ENCODE data around the gene MPO.

Gene MPO

DNA sequence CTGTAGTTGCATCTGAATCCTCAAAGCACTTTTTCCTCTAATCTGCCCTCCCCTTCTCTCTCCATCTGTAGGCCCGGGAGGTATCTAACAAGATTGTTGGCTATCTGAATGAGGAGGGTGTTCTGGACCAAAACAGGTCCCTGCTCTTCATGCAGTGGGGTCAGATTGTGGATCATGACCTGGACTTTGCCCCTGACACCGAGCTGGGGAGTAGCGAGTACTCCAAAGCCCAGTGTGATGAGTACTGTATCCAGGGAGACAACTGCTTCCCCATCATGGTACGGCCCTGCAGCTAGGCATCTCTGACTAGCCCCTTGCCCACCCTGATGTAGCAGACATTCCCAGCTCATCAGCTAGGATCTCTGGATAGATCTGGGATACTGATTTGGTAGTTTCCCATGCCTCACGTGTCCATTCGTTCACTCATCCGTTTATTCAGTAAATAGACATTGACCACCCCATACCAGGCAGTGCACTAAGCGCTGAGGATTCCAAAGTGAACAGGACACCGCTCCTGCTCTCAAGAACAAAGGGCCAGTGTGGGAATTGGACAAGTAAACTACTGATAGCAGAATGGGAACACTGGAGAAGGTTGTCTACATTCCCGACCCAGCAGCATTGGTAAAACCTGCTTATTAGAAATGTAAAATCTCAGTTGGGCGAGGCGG, 30.3 kb downstream of the MPO start:
- Histone ChIP-seq H3K4me1 (no peaks in the 10 kb centered on the region), H3K4me3 (ENCODE audit: low read depth, low read length) (no peak overlapping the region), H3K27me3 (peaks cover 53% of the 10 kb centered on the region), H3K9me3 (peaks cover 4% of the 10 kb centered on the region; the same call in 1 of the 2 replicates), H3K36me3 (no peaks in the 10 kb centered on the region)
- DNase-seq, result no peak
- TF ChIP-seq, protein P1, sequence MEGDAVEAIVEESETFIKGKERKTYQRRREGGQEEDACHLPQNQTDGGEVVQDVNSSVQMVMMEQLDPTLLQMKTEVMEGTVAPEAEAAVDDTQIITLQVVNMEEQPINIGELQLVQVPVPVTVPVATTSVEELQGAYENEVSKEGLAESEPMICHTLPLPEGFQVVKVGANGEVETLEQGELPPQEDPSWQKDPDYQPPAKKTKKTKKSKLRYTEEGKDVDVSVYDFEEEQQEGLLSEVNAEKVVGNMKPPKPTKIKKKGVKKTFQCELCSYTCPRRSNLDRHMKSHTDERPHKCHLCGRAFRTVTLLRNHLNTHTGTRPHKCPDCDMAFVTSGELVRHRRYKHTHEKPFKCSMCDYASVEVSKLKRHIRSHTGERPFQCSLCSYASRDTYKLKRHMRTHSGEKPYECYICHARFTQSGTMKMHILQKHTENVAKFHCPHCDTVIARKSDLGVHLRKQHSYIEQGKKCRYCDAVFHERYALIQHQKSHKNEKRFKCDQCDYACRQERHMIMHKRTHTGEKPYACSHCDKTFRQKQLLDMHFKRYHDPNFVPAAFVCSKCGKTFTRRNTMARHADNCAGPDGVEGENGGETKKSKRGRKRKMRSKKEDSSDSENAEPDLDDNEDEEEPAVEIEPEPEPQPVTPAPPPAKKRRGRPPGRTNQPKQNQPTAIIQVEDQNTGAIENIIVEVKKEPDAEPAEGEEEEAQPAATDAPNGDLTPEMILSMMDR (IDR thresholded peaks at IDR 0.05; ENCODE audit: low read depth, low read length), result no peak

DNA sequence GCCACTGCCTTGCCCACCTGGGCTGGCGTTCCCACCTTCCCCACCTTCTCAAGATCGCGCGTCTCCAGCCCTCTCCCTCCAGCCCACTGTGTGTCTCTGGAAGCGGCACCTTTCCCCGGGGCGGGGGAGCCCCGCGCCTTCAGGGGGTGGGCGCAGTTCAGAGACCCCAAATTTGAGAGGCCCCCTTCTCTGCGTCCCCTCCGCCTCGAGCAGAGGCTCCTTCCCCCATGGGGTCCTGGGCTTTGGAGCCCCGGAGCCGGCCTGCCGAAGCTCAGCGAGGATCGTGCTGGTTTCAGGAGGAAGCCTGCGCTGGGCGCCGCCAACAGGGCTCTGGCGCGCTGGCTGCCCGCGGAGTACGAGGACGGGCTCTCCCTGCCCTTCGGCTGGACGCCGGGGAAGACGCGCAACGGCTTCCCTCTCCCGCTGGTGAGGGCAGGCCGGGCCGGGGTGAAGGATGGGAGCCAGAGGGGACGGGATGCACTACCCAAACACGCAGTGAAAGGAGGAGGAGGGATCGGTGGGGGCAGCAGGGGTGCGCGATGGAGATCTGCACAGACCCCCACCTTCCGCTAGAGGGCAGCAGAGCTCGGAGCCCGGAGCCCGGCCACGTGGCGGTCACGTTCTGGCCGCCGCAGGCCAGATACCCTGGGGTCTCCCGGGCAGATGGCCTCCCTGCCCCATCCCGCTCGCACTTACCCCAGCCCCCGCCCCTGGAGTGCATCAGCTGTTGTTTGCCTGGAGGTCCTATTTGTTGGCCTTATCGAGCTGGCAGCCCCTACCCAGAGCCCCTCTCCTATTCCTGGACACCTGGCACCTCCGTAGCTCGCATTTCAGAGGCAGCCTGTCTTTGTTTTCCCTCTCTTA, 31.2 kb downstream of the MPO start:
- TF ChIP-seq, protein P1 (IDR thresholded peaks at IDR 0.05; ENCODE audit: low read depth, low read length), result peak; percentile 83
- no peaks in the 10 kb centered on the region for H3K36me3 ChIP-seq
- H3K4me1 ChIP-seq, result no peaks in the 10 kb centered on the region
- peaks cover 56% of the 10 kb centered on the region for H3K27me3 ChIP-seq
- peak overlapping the region; percentile 38 for H3K4me3 ChIP-seq (ENCODE audit: low read depth, low read length)
- peak; percentile 71 for DNase-seq
- H3K9me3 ChIP-seq, result peaks cover 4% of the 10 kb centered on the region; the same call in 1 of the 2 replicates

DNA sequence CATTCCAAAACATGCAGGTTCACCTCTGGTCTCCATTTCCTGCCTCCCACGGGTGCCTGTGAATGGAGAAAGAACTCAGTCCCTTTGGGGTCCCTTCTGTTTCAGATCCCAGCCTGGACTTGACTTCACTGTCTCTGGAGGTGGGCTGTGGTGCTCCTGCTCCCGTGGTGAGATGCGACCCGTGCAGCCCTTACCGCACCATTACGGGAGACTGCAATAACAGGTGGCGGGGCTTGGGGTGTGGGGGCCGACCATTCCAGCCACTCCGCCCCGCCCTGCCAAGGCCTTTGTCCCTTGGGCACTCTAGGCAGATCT, 31.8 kb downstream of the MPO start:
- H3K9me3 ChIP-seq, result peaks cover 4% of the 10 kb centered on the region; the same call in 1 of the 2 replicates
- no peak overlapping the region for H3K4me3 ChIP-seq (ENCODE audit: low read depth, low read length)
- no peaks in the 10 kb centered on the region for H3K36me3 ChIP-seq
- TF ChIP-seq, protein P1 (IDR thresholded peaks at IDR 0.05; ENCODE audit: low read depth, low read length), result no peak
- peaks cover 60% of the 10 kb centered on the region for H3K27me3 ChIP-seq
- no peaks in the 10 kb centered on the region for H3K4me1 ChIP-seq
- DNase-seq, result no peak

DNA sequence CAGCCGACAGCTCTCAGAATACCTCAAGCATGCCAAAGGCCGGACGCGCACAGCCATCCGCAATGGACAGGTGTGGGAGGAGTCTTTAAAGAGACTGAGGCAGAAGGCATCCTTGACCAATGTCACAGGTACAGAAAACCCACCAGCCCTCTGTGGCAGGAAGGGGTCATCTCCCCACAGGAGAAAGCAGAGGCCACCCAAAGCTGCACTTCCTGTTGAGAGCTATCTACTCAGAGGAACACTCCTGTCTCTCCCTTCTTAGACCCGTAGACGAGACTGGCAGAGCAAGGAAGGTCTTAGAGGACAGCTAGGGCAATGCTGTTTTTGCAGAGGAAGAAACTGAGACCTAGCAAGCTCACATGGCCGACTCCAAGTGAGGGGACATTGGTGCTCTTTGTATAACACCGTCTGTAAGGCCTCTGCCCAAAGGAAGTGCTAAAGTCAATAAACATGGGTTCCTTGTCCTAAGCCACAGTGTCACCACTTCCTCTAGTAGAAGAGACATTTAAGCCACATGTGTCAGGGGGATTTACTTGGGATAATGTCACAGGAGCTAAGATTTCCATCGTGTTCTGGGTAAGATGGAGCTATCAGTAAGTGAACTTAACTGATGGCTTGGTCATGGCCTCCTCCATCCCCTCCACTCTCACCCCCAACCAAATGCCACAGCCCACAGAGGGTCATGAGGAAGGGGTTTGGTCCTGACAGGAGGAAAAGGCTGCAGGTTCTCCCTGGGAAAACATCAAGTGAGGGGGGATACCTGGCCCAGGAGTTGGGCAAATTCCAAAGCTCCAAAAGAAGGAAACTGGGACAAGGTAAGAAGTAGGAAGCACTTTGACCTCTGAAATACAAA, 33.0 kb downstream of the MPO start:
- Histone ChIP-seq H3K4me3 (ENCODE audit: low read depth, low read length) (no peak overlapping the region), H3K4me1 (no peaks in the 10 kb centered on the region), H3K9me3 (peaks cover 4% of the 10 kb centered on the region; the same call in 1 of the 2 replicates), H3K27me3 (peaks cover 68% of the 10 kb centered on the region), H3K36me3 (no peaks in the 10 kb centered on the region)
- DNase-seq, result no peak
- TF ChIP-seq, protein P1 (IDR thresholded peaks at IDR 0.05; ENCODE audit: low read depth, low read length), result no peak

DNA sequence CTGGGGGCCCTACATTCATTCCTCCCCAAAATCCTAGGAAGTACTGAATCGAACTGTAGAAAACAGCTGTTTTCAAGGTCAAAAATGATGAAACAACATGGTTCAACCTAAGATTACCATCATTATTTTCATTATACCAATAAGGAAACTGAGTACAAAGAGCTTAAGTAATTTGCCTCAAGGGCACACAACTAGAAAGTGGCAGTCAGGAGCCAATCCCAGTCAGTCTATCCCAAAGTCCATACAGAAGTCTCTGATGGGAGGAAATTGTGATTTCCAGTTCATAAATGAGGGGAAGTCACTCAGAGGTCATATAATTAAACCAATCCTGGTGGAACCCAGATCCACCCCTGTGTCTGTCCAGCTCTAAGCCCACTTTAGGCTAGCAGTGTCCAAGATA, 34.0 kb downstream of the MPO start:
- Histone ChIP-seq H3K36me3 (no peaks in the 10 kb centered on the region), H3K4me1 (no peaks in the 10 kb centered on the region), H3K4me3 (ENCODE audit: low read depth, low read length) (no peak overlapping the region), H3K9me3 (peaks cover 4% of the 10 kb centered on the region; the same call in 1 of the 2 replicates), H3K27me3 (peaks cover 70% of the 10 kb centered on the region)
- DNase-seq, result no peak
- TF ChIP-seq, protein P1 (IDR thresholded peaks at IDR 0.05; ENCODE audit: low read depth, low read length), result no peak

Measured in BE2C (cell line).